A549 (cell line): ENCODE measurements around the gene TOB1. TPM values are rescaled to one million over a fixed set of nuclear protein-coding genes. Genes with fewer than 3 reads are reported as not detected.

ENCODE experiments used
- ATAC-seq, 2 experiments: fragments of 200-7000 bp in 1 of 2; fragments of >200 bp in 1 of 2; cut with Nextera tagmentation in 1 of 2; cut with Tn5 transposase in 1 of 2; 3 replicates each; pipeline versions ENCODE4 v1.8.0 to v1.9.1; 2018 to 2020; ENCODE audit warnings: mild to moderate bottlenecking in 1 of 2, moderate library complexity in 1 of 2
- CTCF ChIA-PET: fragments of 300-600 bp; sonication (Branson Sonifier 250); formaldehyde crosslinking; extraction: SDS; loops from one replicate; lab custom pipeline; 2021; ENCODE audit warnings: antibody characterized with exemption, inconsistent platforms; lab: Yijun Ruan, JAX
- POLR2A ChIA-PET: fragments of 350-600 bp; formaldehyde crosslinking; extraction: SDS; loops from one replicate; lab custom pipeline; 2021; ENCODE audit warnings: antibody characterized with exemption, inconsistent platforms; lab: Yijun Ruan, JAX
- DNase-seq, 2 experiments: peaks; one replicate each; pipeline versions ENCODE4 v3.0.0 to v3.0.0-alpha.2; 2011 to 2016; ENCODE audit warnings: low read depth in 1 of 2, low spot score in 1 of 2
- FAIRE-seq: peaks from 2 replicates; lab custom pipeline; 2011; peaks lifted over from hg19 to GRCh38; lab: Jason Lieb, UNC
- H3K27ac ChIP-seq, 2 experiments: fragments of >200 bp; sonication (Bioruptor Twin); formaldehyde crosslinking; 3 replicates each; pipeline ENCODE4 v1.5.1; 2016 to 2017
- H3K4me1 ChIP-seq: fragments of >200 bp; sonication (Bioruptor Twin); formaldehyde crosslinking; 3 replicates; pipeline ENCODE4 v1.6.1; 2016
- H3K4me2 ChIP-seq: fragments of >200 bp; sonication (Bioruptor Twin); formaldehyde crosslinking; 3 replicates; pipeline ENCODE4 v1.6.1; 2016
- H3K4me3 ChIP-seq: fragments of >200 bp; sonication (Bioruptor Twin); formaldehyde crosslinking; 3 replicates; pipeline ENCODE4 v1.5.1; 2016
- H3K9me3 ChIP-seq: fragments of >200 bp; sonication (Bioruptor Twin); formaldehyde crosslinking; 3 replicates; pipeline ENCODE4 v1.6.1; 2016
- CBX2 ChIP-seq: fragments of 200-600 bp; sonication (generic); IDR thresholded peaks from 2 replicates; pipeline ENCODE4 v1.6.1; 2016; ENCODE audit warnings: low read depth, mild to moderate bottlenecking, borderline replicate concordance
- CBX8 ChIP-seq: fragments of 200-600 bp; sonication (generic); IDR thresholded peaks from 2 replicates; pipeline ENCODE4 v1.6.1; 2016
- CHD2 ChIP-seq: fragments of 150-350 bp; IDR thresholded peaks from 2 replicates; pipeline ENCODE4 v1.6.1; 2014; ENCODE audit warnings: low read length; ENCODE audit not compliant: partially characterized antibody
- CHD4 ChIP-seq: fragments of 200-600 bp; sonication (generic); IDR thresholded peaks from 2 replicates; pipeline ENCODE4 v1.6.1; 2016; ENCODE audit warnings: antibody characterized with exemption, mild to moderate bottlenecking, borderline replicate concordance
- ESRRA ChIP-seq: fragments of 150-350 bp; IDR thresholded peaks from 2 replicates; pipeline ENCODE4 v1.6.1; 2014; ENCODE audit warnings: mild to moderate bottlenecking, low read length, borderline replicate concordance
- HOXA7 ChIP-seq: fragments of 250-450 bp; sonication (Bioruptor Pico); IDR thresholded peaks from 2 replicates; pipeline ENCODE4 v1.5.0; 2020; ENCODE audit warnings: mild to moderate bottlenecking, moderate library complexity
- MAZ ChIP-seq: fragments of 150-350 bp; IDR thresholded peaks from 2 replicates; pipeline ENCODE4 v1.6.1; 2014; ENCODE audit warnings: antibody characterized with exemption, low read depth, low read length, borderline replicate concordance
- MYC ChIP-seq: IDR thresholded peaks from 2 replicates; pipeline ENCODE4 v1.6.1; 2012; ENCODE audit warnings: mild to moderate bottlenecking, inconsistent platforms, low read length, improper control_type of control experiment, borderline replicate concordance
- NPAS2 ChIP-seq: fragments of 250-450 bp; sonication (Bioruptor Pico); IDR thresholded peaks from 2 replicates; pipeline ENCODE4 v1.8.0; 2022; ENCODE audit warnings: mild to moderate bottlenecking, moderate library complexity, borderline replicate concordance
- NR3C1 ChIP-seq: fragments of >200 bp; sonication (Bioruptor Twin); formaldehyde crosslinking; IDR thresholded peaks from 3 replicates; pipeline ENCODE4 v1.6.1; 2017
- RAD21 ChIP-seq, 2 experiments: fragments of >200 bp in 1 of 2; sonication (Bioruptor Twin) in 1 of 2; formaldehyde crosslinking in 1 of 2; IDR thresholded peaks in 1 of 2; conservative IDR thresholded peaks in 1 of 2; 2 replicates in 1 of 2; 3 replicates in 1 of 2; pipeline ENCODE4 v1.6.1; 2012 to 2018; ENCODE audit warnings: inconsistent platforms in 1 of 2
- ZNF302 ChIP-seq: fragments of 250-450 bp; sonication (Bioruptor Pico); IDR thresholded peaks from 2 replicates; pipeline ENCODE4 v1.9.0; 2021; ENCODE audit warnings: inconsistent platforms, mild to moderate bottlenecking, moderate library complexity
- WGBS: methylation state at CpG from one replicate; pipeline ENCODE4 v1.1.6; 2017; ENCODE audit errors: missing lambda C conversion rate; 5-methylcytosine and 5-hydroxymethylcytosine counted together
- polyA plus RNA-seq, 4 experiments: library from polyadenylated mRNA; depleted of rRNA in 3 of 4; stranded (reverse); fragments of >200 nt; fragmentation: RNase III in 1 of 4; extraction: RNeasy Plus Mini Kit Qiagen cat#74134 plus additional on column Dnase treatment in 1 of 4; gene quantifications; 2 replicates in 3 of 4; 3 replicates in 1 of 4; pipeline ENCODE4 v1.2.3, GENCODE V29; 2011 to 2017
- TF ChIP-seq, protein P1 (sequence below): fragments of >200 bp; sonication (Bioruptor Twin); formaldehyde crosslinking; IDR thresholded peaks from 3 replicates; pipeline ENCODE4 v1.6.1; 2016
- TF ChIP-seq, protein P2 (sequence below): fragments of >200 bp; sonication (Bioruptor Twin); formaldehyde crosslinking; IDR thresholded peaks from 3 replicates; pipeline ENCODE4 v1.5.1; 2016
- TF ChIP-seq, protein P3 (sequence below): IDR thresholded peaks from 2 replicates; pipeline ENCODE4 v1.6.1; 2012

Gene TOB1
- polyA plus RNA-seq, 2 of the 4 experiments (the other 2 are of a cell fraction) = 111 to 133 TPM

DNA sequence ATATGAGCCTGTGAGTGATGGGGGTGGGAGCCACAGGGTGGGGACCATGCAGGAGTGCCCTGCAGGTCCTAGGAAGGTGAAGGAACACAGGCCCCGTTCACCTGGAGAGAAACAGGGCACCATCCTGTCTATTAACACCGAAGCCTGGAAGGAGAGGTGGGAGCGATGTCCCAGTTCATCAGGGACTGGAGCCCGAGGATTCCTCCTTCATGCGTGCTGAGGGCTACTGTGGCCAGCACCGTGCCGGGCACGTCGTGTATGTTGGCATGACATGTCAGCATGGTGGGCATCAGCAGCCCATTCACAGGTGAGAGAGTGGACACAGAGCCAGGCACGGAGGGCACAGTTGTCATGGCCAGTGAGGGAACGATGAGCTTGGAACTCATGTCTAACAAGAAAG lies 29.3 kb downstream of the TOB1 start:
- TF ChIP-seq NR3C1 = no peak
- TF ChIP-seq, protein P1, sequence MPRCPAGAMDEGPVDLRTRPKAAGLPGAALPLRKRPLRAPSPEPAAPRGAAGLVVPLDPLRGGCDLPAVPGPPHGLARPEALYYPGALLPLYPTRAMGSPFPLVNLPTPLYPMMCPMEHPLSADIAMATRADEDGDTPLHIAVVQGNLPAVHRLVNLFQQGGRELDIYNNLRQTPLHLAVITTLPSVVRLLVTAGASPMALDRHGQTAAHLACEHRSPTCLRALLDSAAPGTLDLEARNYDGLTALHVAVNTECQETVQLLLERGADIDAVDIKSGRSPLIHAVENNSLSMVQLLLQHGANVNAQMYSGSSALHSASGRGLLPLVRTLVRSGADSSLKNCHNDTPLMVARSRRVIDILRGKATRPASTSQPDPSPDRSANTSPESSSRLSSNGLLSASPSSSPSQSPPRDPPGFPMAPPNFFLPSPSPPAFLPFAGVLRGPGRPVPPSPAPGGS = no peak
- no peak for TF ChIP-seq MYC
- TF ChIP-seq ZNF302 = no peak
- no peak for TF ChIP-seq CHD4
- CTCF ChIA-PET = interaction anchor here (0.6 to 31.4 kb wide), 8 partner anchors 10 to 658 kb away, joined by 3 to 1502 read pairs (median 6); partner anchors contain the start of gene SPATA20
- no peak overlapping the region for H3K4me2 ChIP-seq
- no peaks in the 10 kb centered on the region for H3K9me3 ChIP-seq
- H3K27ac ChIP-seq = no peak overlapping the region
- no peak for DNase-seq
- 81% methylated on average over 11 of the region's 11 CpGs for whole genome bisulfite sequencing
- FAIRE-seq = no peak
- H3K4me1 ChIP-seq = 0 out of 3 replicates have a peak, but pooled peaks cover 4% of the 10 kb centered on the region
- no peak overlapping the region for H3K4me3 ChIP-seq
- POLR2A ChIA-PET = no interaction called here
- ATAC-seq = no peak

DNA sequence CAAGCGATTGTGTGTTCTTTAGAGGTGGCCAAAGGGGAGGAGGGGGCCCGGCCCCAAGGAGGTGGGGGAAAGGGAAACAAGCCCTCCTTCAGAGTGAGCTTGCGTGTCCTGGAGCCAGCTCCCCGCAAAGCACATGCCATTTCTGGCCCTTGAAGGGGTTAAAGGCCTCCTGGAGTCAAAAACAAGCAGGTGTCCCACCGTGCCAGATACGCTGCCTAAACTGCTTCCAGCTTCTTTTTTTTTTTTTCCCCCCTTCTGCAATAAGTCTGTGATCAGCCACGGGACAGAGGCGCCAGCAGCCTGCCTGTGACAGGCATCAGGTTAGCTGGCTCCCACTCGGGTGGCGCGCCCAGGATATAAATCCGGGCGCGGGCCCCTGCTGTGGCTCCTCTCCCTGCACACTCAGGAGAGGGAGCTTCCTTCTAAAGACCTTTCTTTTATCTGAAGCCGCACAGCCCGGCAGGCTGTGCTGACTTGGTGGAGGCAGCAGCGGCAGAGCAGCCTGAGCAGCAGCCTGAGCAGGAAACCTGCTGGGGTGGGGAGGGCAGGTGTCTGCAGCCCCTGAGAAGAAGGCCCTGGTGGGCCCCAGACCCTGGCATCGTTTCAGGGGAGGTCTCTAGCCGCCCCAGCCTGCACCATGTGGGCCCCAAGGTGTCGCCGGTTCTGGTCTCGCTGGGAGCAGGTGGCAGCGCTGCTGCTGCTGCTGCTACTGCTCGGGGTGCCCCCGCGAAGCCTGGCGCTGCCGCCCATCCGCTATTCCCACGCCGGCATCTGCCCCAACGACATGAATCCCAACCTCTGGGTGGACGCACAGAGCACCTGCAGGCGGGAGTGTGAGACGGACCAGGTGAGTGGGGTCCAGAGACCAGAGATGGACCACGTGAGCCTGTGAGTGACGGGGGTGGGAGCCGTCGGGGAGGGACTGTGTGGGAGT lies 30.6 kb downstream of the TOB1 start, which contains the start of gene WFIKKN2:
Gene WFIKKN2 (plus strand): TSS at position 286 of the 934 bp plus-strand sequence. CDS start 352 bp downstream, at position 638.
- ChIA-PET CTCF (interaction anchor here (0.7 to 12.3 kb wide), 9 partner anchors 10 to 666 kb away, joined by 3 to 111 read pairs (median 4); partner anchors contain the start of gene RSAD1), POLR2A (no interaction called here)
- 77% methylated on average over 33 of the region's 39 CpGs for WGBS
- H3K4me3 ChIP-seq = no peak within 1 kb of the TSS
- H3K4me1 ChIP-seq = no peaks in the 10 kb centered on the region
- no peak within 1 kb of the TSS for H3K27ac ChIP-seq
- no peak for TF ChIP-seq NPAS2 (CRISPR knock-in tag)
- no peak for TF ChIP-seq CHD2
- TF ChIP-seq CBX8 = no peak
- TF ChIP-seq, protein P2, sequence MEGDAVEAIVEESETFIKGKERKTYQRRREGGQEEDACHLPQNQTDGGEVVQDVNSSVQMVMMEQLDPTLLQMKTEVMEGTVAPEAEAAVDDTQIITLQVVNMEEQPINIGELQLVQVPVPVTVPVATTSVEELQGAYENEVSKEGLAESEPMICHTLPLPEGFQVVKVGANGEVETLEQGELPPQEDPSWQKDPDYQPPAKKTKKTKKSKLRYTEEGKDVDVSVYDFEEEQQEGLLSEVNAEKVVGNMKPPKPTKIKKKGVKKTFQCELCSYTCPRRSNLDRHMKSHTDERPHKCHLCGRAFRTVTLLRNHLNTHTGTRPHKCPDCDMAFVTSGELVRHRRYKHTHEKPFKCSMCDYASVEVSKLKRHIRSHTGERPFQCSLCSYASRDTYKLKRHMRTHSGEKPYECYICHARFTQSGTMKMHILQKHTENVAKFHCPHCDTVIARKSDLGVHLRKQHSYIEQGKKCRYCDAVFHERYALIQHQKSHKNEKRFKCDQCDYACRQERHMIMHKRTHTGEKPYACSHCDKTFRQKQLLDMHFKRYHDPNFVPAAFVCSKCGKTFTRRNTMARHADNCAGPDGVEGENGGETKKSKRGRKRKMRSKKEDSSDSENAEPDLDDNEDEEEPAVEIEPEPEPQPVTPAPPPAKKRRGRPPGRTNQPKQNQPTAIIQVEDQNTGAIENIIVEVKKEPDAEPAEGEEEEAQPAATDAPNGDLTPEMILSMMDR = no peak
- TF ChIP-seq, protein P3, sequence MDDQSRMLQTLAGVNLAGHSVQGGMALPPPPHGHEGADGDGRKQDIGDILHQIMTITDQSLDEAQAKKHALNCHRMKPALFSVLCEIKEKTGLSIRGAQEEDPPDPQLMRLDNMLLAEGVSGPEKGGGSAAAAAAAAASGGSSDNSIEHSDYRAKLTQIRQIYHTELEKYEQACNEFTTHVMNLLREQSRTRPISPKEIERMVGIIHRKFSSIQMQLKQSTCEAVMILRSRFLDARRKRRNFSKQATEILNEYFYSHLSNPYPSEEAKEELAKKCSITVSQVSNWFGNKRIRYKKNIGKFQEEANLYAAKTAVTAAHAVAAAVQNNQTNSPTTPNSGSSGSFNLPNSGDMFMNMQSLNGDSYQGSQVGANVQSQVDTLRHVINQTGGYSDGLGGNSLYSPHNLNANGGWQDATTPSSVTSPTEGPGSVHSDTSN = no peak
- TF ChIP-seq RAD21 (conservative IDR thresholded peaks at IDR 0.05 in 1 of 2, IDR thresholded peaks at IDR 0.05 in 1 of 2) = no peak
- no peak for TF ChIP-seq HOXA7 (CRISPR knock-in tag)
- no peak for TF ChIP-seq MAZ
- no peak for TF ChIP-seq CBX2
- TF ChIP-seq ESRRA = no peak
- no peak within 1 kb of the TSS for H3K4me2 ChIP-seq
- FAIRE-seq = no peak
- peak; percentile 14 to 35; a peak in 4 of 6 replicates for ATAC-seq
- no peak for DNase-seq
- no peaks in the 10 kb centered on the region for H3K9me3 ChIP-seq
